ENCODE measurements around the gene CSMD2.

CSMD2 gene

GRCh38 chr1:33692206-33693188 lies 472.5 kb downstream of the CSMD2 start:
- Histone ChIP-seq H3K4me3 (ENCODE audit: low read depth in 1 of 2, low read length in 2 of 2) (no peak overlapping the region), H3K9ac (ENCODE audit: low read depth in 1 of 2, low read length in 2 of 2) (no peak overlapping the region), H3K4me1 (ENCODE audit: control insufficient read depth in 1 of 2, insufficient read depth in 2 of 2, low read length in 2 of 2) (no peaks in the 10 kb centered on the region), H3K9me3 (ENCODE audit: control insufficient read depth in 1 of 2, low read length in 2 of 2) (no peaks in the 10 kb centered on the region), H3K27me3 (ENCODE audit: control insufficient read depth in 1 of 2, insufficient read depth in 2 of 2, low read length in 2 of 2) (peaks cover 0 to 10% of the 10 kb centered on the region in 2 donors), H3K27ac (ENCODE audit: low read depth, low read length) (no peak overlapping the region), H3K36me3 (ENCODE audit: control insufficient read depth in 1 of 2, insufficient read depth in 2 of 2, low read length in 2 of 2) (no peaks in the 10 kb centered on the region)

GRCh38 chr1:33687000-33687399 lies 478.0 kb downstream of the CSMD2 start:
- Histone ChIP-seq H3K9me3 (ENCODE audit: control insufficient read depth in 1 of 2, low read length in 2 of 2) (no peaks in the 10 kb centered on the region), H3K9ac (ENCODE audit: low read depth in 1 of 2, low read length in 2 of 2) (no peak overlapping the region), H3K36me3 (ENCODE audit: control insufficient read depth in 1 of 2, insufficient read depth in 2 of 2, low read length in 2 of 2) (no peaks in the 10 kb centered on the region), H3K4me3 (ENCODE audit: low read depth in 1 of 2, low read length in 2 of 2) (no peak overlapping the region), H3K27ac (ENCODE audit: low read depth, low read length) (no peak overlapping the region), H3K27me3 (ENCODE audit: control insufficient read depth in 1 of 2, insufficient read depth in 2 of 2, low read length in 2 of 2) (peaks cover 4 to 9% of the 10 kb centered on the region in 2 donors), H3K4me1 (ENCODE audit: control insufficient read depth in 1 of 2, insufficient read depth in 2 of 2, low read length in 2 of 2) (no peaks in the 10 kb centered on the region)

- Histone ChIP-seq H3K9ac (ENCODE audit: low read depth in 1 of 2, low read length in 2 of 2) (no peak overlapping the region), H3K27me3 (ENCODE audit: control insufficient read depth in 1 of 2, insufficient read depth in 2 of 2, low read length in 2 of 2) (peaks cover 4 to 9% of the 10 kb centered on the region in 2 donors), H3K4me3 (ENCODE audit: low read depth in 1 of 2, low read length in 2 of 2) (no peak overlapping the region), H3K36me3 (ENCODE audit: control insufficient read depth in 1 of 2, insufficient read depth in 2 of 2, low read length in 2 of 2) (no peaks in the 10 kb centered on the region), H3K4me1 (ENCODE audit: control insufficient read depth in 1 of 2, insufficient read depth in 2 of 2, low read length in 2 of 2) (no peaks in the 10 kb centered on the region), H3K9me3 (ENCODE audit: control insufficient read depth in 1 of 2, low read length in 2 of 2) (no peaks in the 10 kb centered on the region), H3K27ac (ENCODE audit: low read depth, low read length) (no peak overlapping the region)
These were observed 478.5 kb downstream of the CSMD2 start for GRCh38 chr1:33686551-33686950.

GRCh38 chr1:33685256-33685655 lies 479.8 kb downstream of the CSMD2 start:
- no peaks in the 10 kb centered on the region for H3K9me3 ChIP-seq (ENCODE audit: control insufficient read depth in 1 of 2, low read length in 2 of 2)
- H3K36me3 ChIP-seq (ENCODE audit: control insufficient read depth in 1 of 2, insufficient read depth in 2 of 2, low read length in 2 of 2), result no peaks in the 10 kb centered on the region
- H3K9ac ChIP-seq (ENCODE audit: low read depth in 1 of 2, low read length in 2 of 2), result no peak overlapping the region
- no peak overlapping the region for H3K27ac ChIP-seq (ENCODE audit: low read depth, low read length)
- no peak overlapping the region for H3K4me3 ChIP-seq (ENCODE audit: low read depth in 1 of 2, low read length in 2 of 2)
- peaks cover 4 to 9% of the 10 kb centered on the region in 2 donors for H3K27me3 ChIP-seq (ENCODE audit: control insufficient read depth in 1 of 2, insufficient read depth in 2 of 2, low read length in 2 of 2)
- H3K4me1 ChIP-seq (ENCODE audit: control insufficient read depth in 1 of 2, insufficient read depth in 2 of 2, low read length in 2 of 2), result no peaks in the 10 kb centered on the region

GRCh38 chr1:33684396-33685179 lies 480.4 kb downstream of the CSMD2 start:
- peaks cover 4 to 9% of the 10 kb centered on the region in 2 donors for H3K27me3 ChIP-seq (ENCODE audit: control insufficient read depth in 1 of 2, insufficient read depth in 2 of 2, low read length in 2 of 2)
- H3K4me3 ChIP-seq (ENCODE audit: low read depth in 1 of 2, low read length in 2 of 2), result no peak overlapping the region
- no peaks in the 10 kb centered on the region for H3K4me1 ChIP-seq (ENCODE audit: control insufficient read depth in 1 of 2, insufficient read depth in 2 of 2, low read length in 2 of 2)
- no peaks in the 10 kb centered on the region for H3K36me3 ChIP-seq (ENCODE audit: control insufficient read depth in 1 of 2, insufficient read depth in 2 of 2, low read length in 2 of 2)
- H3K27ac ChIP-seq (ENCODE audit: low read depth, low read length), result no peak overlapping the region
- no peak overlapping the region for H3K9ac ChIP-seq (ENCODE audit: low read depth in 1 of 2, low read length in 2 of 2)
- H3K9me3 ChIP-seq (ENCODE audit: control insufficient read depth in 1 of 2, low read length in 2 of 2), result no peaks in the 10 kb centered on the region

GRCh38 chr1:33683913-33684312 lies 481.1 kb downstream of the CSMD2 start:
- no peak overlapping the region for H3K27ac ChIP-seq (ENCODE audit: low read depth, low read length)
- no peak overlapping the region for H3K4me3 ChIP-seq (ENCODE audit: low read depth in 1 of 2, low read length in 2 of 2)
- no peaks in the 10 kb centered on the region for H3K4me1 ChIP-seq (ENCODE audit: control insufficient read depth in 1 of 2, insufficient read depth in 2 of 2, low read length in 2 of 2)
- H3K9ac ChIP-seq (ENCODE audit: low read depth in 1 of 2, low read length in 2 of 2), result no peak overlapping the region
- H3K27me3 ChIP-seq (ENCODE audit: control insufficient read depth in 1 of 2, insufficient read depth in 2 of 2, low read length in 2 of 2), result peaks cover 0 to 9% of the 10 kb centered on the region in 2 donors
- H3K9me3 ChIP-seq (ENCODE audit: control insufficient read depth in 1 of 2, low read length in 2 of 2), result no peaks in the 10 kb centered on the region
- no peaks in the 10 kb centered on the region for H3K36me3 ChIP-seq (ENCODE audit: control insufficient read depth in 1 of 2, insufficient read depth in 2 of 2, low read length in 2 of 2)

GRCh38 chr1:33682371-33682770 lies 482.7 kb downstream of the CSMD2 start:
- no peak overlapping the region for H3K9ac ChIP-seq (ENCODE audit: low read depth in 1 of 2, low read length in 2 of 2)
- H3K27ac ChIP-seq (ENCODE audit: low read depth, low read length), result no peak overlapping the region
- peaks cover 0 to 9% of the 10 kb centered on the region in 2 donors for H3K27me3 ChIP-seq (ENCODE audit: control insufficient read depth in 1 of 2, insufficient read depth in 2 of 2, low read length in 2 of 2)
- H3K4me1 ChIP-seq (ENCODE audit: control insufficient read depth in 1 of 2, insufficient read depth in 2 of 2, low read length in 2 of 2), result no peaks in the 10 kb centered on the region
- H3K4me3 ChIP-seq (ENCODE audit: low read depth in 1 of 2, low read length in 2 of 2), result no peak overlapping the region
- H3K9me3 ChIP-seq (ENCODE audit: control insufficient read depth in 1 of 2, low read length in 2 of 2), result no peaks in the 10 kb centered on the region
- no peaks in the 10 kb centered on the region for H3K36me3 ChIP-seq (ENCODE audit: control insufficient read depth in 1 of 2, insufficient read depth in 2 of 2, low read length in 2 of 2)

GRCh38 chr1:33680281-33680840 lies 484.7 kb downstream of the CSMD2 start:
- no peaks in the 10 kb centered on the region for H3K4me1 ChIP-seq (ENCODE audit: control insufficient read depth in 1 of 2, insufficient read depth in 2 of 2, low read length in 2 of 2)
- H3K9ac ChIP-seq (ENCODE audit: low read depth in 1 of 2, low read length in 2 of 2), result no peak overlapping the region
- no peaks in the 10 kb centered on the region for H3K9me3 ChIP-seq (ENCODE audit: control insufficient read depth in 1 of 2, low read length in 2 of 2)
- H3K27me3 ChIP-seq (ENCODE audit: control insufficient read depth in 1 of 2, insufficient read depth in 2 of 2, low read length in 2 of 2), result peaks cover 0 to 5% of the 10 kb centered on the region in 2 donors
- no peak overlapping the region for H3K27ac ChIP-seq (ENCODE audit: low read depth, low read length)
- no peaks in the 10 kb centered on the region for H3K36me3 ChIP-seq (ENCODE audit: control insufficient read depth in 1 of 2, insufficient read depth in 2 of 2, low read length in 2 of 2)
- no peak overlapping the region for H3K4me3 ChIP-seq (ENCODE audit: low read depth in 1 of 2, low read length in 2 of 2)

GRCh38 chr1:33670567-33670966 lies 494.5 kb downstream of the CSMD2 start:
- no peaks in the 10 kb centered on the region for H3K9me3 ChIP-seq (ENCODE audit: control insufficient read depth in 1 of 2, low read length in 2 of 2)
- H3K4me1 ChIP-seq (ENCODE audit: control insufficient read depth in 1 of 2, insufficient read depth in 2 of 2, low read length in 2 of 2), result peaks cover 14 to 16% of the 10 kb centered on the region in 2 donors
- no peak overlapping the region for H3K27ac ChIP-seq (ENCODE audit: low read depth, low read length)
- H3K36me3 ChIP-seq (ENCODE audit: control insufficient read depth in 1 of 2, insufficient read depth in 2 of 2, low read length in 2 of 2), result no peaks in the 10 kb centered on the region
- no peak overlapping the region for H3K9ac ChIP-seq (ENCODE audit: low read depth in 1 of 2, low read length in 2 of 2)
- H3K27me3 ChIP-seq (ENCODE audit: control insufficient read depth in 1 of 2, insufficient read depth in 2 of 2, low read length in 2 of 2), result no peaks in the 10 kb centered on the region
- H3K4me3 ChIP-seq (ENCODE audit: low read depth in 1 of 2, low read length in 2 of 2), result no peak overlapping the region

GRCh38 chr1:33668695-33669094 lies 496.3 kb downstream of the CSMD2 start:
- Histone ChIP-seq H3K4me3 (ENCODE audit: low read depth in 1 of 2, low read length in 2 of 2) (no peak overlapping the region), H3K4me1 (ENCODE audit: control insufficient read depth in 1 of 2, insufficient read depth in 2 of 2, low read length in 2 of 2) (peaks cover 14 to 16% of the 10 kb centered on the region in 2 donors), H3K9me3 (ENCODE audit: control insufficient read depth in 1 of 2, low read length in 2 of 2) (no peaks in the 10 kb centered on the region), H3K36me3 (ENCODE audit: control insufficient read depth in 1 of 2, insufficient read depth in 2 of 2, low read length in 2 of 2) (no peaks in the 10 kb centered on the region), H3K9ac (ENCODE audit: low read depth in 1 of 2, low read length in 2 of 2) (no peak overlapping the region), H3K27me3 (ENCODE audit: control insufficient read depth in 1 of 2, insufficient read depth in 2 of 2, low read length in 2 of 2) (no peaks in the 10 kb centered on the region), H3K27ac (ENCODE audit: low read depth, low read length) (no peak overlapping the region)

Measured in duodenal mucosa (tissue), 2 donors.